HG03558 (cell line): ENCODE data around the gene PTPN2.

Source experiments
- ATAC-seq: cut with Tn5 transposase; IDR thresholded peaks from one replicate; pipeline ENCODE4 v1.9.1; 2021; ENCODE audit warnings: moderate number of reproducible peaks; ENCODE audit not compliant: unreplicated experiment; ENCODE audit errors: extremely low read depth

The PTPN2 gene

DNA sequence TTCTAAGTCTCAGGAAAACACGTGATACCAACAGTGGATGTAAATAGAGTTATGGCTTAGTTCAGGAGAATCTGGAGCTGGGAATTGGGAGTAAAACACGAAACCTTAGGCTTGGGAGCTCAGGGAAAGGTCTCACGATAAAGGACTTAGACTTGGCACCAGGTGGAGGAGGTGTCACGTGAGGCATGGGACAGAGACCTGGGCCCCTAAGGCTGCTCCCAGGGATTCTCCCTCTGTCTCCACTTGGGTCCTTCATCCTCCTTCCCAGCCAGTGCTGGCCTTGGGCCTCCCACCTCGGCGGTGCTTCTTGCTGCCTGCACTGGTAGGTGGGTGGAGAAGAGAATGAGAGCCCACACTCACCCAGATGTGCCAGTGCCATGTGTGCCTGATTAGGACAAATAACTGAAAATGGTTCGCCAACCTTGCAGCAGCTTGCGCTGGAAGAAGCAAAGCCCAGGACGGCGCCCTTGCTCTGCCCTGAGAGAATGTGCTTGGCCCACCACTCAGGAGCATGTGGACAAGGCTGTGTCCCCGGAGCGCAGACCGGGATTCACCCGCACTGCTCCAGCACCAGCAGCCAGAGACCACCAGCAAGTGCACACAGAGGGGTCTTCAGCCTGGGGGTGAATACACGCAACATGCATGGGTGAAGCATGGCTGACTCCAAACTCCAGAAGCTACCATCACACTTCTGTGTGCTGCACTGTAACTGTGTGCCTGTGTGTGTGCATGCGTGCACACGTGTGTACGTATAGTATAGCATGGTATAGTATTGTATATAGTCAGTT, 133.1 kb downstream of the PTPN2 start:
- ATAC-seq: no peak

DNA sequence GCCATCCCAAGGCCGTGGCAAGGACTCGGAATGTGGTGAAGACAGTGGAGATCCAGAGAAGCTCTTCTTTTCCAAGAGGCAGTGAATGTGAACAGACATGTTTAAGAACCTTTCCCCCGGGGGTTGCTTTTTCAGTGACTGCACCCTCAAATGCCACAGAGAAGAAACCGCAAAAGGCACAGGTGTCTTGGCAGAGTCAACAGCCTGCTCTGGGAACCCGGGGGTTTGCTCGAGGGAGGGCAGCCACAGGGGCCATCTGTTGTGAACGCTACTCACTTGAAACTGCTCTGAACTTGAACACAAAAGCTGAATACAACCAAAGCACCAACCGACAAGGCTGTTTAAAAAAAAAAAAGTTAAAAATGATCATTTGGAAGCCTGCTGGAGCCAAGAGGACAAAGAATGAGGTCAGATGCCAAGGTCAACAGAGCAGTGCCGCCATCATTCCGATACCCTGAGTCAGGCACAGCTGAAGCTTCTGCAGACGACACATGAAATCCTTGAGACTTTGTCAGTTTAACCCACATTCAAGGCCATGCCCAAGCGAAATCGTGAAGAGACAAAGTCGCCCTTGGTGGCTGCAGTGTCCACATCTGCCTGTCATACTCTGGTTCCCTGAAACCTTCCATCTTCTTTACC, 133.8 kb downstream of the PTPN2 start:
- no peak for ATAC-seq

DNA sequence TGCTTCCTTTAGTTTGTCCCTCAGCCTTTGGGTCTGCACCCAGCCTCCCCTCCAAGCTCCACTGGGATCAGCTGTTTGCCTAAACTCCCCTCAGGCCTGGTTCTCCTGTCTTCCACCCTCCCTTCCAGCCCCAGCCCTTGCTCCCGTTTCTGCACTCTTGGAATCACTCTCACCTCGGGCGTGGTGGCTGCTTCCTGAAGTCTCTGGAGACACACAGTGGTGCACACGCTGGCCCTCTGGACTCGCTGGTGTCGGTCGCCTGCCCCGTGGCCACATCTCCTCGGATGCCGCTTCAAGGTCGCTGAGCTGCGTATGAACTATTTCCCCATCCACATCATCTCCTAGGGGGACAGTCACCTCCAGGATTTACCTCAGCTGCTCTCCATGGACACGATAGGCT, 134.9 kb downstream of the PTPN2 start:
- ATAC-seq: no peak

DNA sequence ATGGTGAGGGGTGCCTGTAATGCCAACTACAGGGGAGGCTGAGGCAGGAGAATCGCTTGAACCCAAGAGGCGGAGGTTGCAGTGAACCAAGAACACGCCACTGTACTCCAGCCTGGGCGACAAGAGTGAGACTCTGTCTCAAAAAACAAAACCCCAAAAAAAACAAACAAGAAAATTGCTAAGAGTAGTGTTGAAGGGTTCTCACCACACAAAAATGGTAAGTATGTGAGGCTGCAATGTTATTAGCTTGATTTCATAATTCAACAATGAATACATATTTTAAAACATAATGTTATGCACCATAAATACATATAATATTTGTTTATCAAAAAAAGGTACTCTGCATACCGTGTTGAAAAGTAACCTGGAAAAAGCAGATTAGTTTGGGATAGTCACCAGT, 135.4 kb downstream of the PTPN2 start:
- no peak for ATAC-seq

DNA sequence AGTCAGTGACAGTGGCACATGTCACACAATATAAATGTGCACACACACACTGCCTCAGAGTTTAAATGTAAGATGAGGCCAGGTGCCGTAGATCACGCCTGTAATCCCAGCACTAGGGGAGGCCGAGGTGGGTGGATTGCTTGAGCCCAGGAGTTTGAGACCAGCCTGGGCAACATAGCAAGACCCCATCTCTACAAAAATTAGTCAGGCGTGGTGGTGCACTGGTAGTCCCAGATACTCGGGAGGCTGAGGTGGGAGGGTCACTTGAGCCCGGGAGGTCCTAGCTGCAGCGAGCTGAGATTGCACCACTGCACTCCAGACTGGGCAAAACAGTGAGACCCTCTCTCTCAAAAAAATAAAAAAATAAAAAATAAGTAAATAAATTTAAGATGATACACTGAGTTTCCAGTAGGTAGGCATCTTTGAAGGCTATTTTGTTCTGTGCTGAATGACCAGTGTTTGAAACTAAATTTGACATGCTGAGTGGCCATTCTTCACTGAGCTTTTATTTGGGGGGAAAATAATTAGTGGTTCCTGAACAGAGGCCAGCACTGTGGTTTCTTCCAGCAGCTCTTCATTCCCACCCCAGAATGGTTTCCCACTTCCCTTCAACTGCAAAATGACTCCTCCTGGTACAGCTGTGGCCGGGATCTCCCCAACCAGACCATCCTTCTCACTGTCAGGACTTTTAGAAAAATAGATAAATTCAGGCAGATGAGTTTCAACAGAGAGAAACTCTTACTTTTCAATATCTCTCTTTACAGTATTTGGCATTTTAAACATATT, 136.3 kb downstream of the PTPN2 start:
- no peak for ATAC-seq

DNA sequence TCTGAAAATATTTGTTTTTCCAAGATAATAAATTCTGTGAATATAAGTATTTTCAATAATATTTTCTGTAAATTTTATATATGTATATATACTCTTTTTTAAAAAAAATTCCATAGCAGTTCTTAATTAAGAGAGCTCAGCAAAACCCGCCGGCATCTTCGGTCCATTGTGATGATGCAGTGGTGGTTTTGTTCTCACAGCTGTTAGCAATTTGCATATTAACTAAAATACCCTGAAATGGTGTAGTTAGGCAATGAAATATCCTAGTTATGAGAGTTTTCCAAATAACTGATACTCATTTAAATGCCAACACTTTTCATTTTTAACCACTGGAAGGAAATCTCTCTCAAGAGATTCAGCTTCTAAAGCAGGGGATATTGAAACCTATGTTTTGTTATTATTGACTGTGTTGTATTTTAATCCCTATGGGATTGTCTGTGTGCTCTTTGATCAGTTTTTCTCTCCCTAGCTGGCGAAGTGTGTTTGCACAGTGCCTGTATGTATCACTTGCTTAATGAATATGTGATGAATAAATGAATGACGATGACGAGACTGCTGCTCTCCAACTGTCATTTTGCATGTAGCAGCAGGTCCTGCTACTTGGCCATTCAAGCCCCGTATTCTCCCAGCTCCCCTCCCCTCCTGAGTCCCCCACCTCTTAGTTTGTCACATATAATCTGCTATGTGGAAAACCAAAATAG, 138.8 kb downstream of the PTPN2 start:
- ATAC-seq: no peak

DNA sequence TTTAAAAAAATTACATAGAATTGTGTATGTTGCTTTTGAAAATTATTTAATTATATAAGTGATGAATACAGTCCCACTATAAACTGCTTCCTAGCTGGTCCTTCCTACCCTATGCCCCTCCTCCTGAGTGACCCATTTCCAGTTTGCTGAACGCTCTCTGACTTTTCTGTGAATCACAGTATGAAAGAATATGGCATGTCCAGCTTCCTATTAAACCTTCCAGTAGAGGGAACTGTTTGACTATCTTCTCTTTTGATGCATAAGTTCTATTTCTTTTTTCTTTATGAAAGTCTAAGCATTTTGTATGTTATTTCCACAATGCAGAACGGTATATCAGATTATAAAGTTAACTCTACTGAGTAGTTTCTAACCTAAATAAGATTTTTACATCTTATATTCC, 139.9 kb downstream of the PTPN2 start:
- no peak for ATAC-seq

DNA sequence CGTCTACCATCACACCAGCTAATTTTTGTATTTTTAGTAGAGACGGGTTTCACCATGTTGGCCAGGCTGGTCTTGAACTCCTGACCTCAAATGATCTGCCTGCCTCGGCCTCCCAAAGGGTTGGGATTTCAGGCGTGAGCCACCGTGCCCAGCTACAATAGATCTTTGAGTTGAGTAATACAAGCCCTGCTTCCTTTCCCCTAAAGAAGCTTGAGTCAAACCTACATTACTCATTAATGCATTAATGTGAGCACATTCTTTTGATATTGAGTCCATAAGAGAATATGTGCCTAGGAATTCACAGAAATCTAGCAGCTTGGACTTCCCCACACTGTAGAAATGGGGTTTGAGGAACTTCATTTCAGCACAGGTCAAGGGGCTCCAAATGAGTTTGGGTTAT, 141.6 kb downstream of the PTPN2 start:
- no peak for ATAC-seq
